Cardiac fibroblast (primary cell): ENCODE measurements around the gene ARCN1.
"Not testable (repeated sequence)": the region's sequence is repeated elsewhere in the genome, so short reads cannot be mapped to it uniquely, and the experiment has no call there.

Experiments
- DNase-seq, 2 donors: peaks; one replicate each; pipeline versions ENCODE4 v3.0.0 to v3.0.0-alpha.2; 2010; ENCODE audit warnings: low read depth in 2 of 2
- H3K4me3 ChIP-seq, 2 donors: replicated peaks in 1 of 2; 1 replicate in 1 of 2; 2 replicates in 1 of 2; pipeline ENCODE4 v1.5.1; 2011; ENCODE audit warnings: low read depth in 2 of 2, low read length in 2 of 2, mild to moderate bottlenecking in 2 of 2, moderate library complexity in 1 of 2
- TF ChIP-seq, protein P1 (sequence below): IDR thresholded peaks from one replicate; pipeline ENCODE4 v1.5.1; 2011; ENCODE audit warnings: low read depth, mild to moderate bottlenecking, low read length, inconsistent platforms

The ARCN1 gene

GRCh38 chr11:118570787-118571186 lies 1.4 kb upstream of the ARCN1 start:
- DNase-seq, result no peak
- TF ChIP-seq, protein P1, sequence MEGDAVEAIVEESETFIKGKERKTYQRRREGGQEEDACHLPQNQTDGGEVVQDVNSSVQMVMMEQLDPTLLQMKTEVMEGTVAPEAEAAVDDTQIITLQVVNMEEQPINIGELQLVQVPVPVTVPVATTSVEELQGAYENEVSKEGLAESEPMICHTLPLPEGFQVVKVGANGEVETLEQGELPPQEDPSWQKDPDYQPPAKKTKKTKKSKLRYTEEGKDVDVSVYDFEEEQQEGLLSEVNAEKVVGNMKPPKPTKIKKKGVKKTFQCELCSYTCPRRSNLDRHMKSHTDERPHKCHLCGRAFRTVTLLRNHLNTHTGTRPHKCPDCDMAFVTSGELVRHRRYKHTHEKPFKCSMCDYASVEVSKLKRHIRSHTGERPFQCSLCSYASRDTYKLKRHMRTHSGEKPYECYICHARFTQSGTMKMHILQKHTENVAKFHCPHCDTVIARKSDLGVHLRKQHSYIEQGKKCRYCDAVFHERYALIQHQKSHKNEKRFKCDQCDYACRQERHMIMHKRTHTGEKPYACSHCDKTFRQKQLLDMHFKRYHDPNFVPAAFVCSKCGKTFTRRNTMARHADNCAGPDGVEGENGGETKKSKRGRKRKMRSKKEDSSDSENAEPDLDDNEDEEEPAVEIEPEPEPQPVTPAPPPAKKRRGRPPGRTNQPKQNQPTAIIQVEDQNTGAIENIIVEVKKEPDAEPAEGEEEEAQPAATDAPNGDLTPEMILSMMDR, result no peak
- H3K4me3 ChIP-seq, result no peak overlapping the region

- DNase-seq, result peak in 1 of 2 donors; percentile 39
- peak overlapping the region; percentile 97 to 100 for H3K4me3 ChIP-seq
Measured at GRCh38 chr11:118571701-118572060, 528 bp upstream of the ARCN1 start.

GRCh38 chr11:118572981-118573550 lies 857 bp downstream of the ARCN1 start:
- peak overlapping the region; percentile 97 to 100 for H3K4me3 ChIP-seq
- TF ChIP-seq, protein P1, result no peak
- peak; percentile 36 to 64 for DNase-seq

DNA sequence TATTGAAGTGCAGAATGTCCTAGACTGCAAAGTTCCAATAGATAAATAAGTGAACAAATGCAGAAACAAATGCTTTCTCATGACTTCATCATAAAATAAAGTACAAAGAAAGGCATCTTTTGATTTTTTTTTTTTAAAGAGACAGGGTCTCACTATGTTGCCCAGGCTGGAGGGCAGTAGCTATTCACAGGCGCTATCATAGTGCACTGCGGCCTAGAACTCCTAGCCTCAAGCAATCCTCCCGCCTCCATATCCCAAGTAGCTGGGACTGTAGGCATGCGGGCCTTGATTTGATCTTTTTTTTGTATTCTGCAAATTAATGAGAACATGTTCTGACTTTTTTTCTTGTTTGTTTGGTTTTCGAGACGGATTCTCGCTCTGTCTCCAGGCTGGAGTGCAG lies 2.4 kb downstream of the ARCN1 start:
- H3K4me3 ChIP-seq, result peak overlapping the region in 1 of 2 donors; percentile 97
- TF ChIP-seq, protein P1, result no peak
- no peak for DNase-seq

- not testable (repeated sequence) for DNase-seq, H3K4me3 ChIP-seq
Measured at GRCh38 chr11:118577995-118578394, 5.8 kb downstream of the ARCN1 start.

- no peak for DNase-seq
- TF ChIP-seq, protein P1, result no peak
- H3K4me3 ChIP-seq, result no peak overlapping the region
Measured at GRCh38 chr11:118581057-118581456, 8.8 kb downstream of the ARCN1 start.

DNA sequence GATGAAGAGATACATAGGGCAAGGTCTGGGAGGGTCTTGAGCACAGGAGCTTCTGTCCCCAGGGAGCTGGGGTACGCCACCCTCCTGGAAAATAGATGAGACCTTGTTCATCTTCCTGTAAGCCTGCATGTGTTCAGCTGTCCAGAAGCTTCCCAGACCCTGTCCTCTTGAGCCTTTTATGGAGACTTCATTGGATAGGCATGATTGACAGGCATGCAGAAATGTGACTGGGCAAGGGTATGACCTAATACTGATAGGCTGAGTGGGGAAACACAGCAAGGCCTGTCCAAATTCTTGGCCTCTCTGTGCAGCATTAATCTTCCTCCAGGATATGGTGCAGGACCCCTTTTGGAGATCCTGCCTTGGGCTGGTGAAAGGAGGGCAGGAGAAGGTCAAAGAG lies 15.7 kb downstream of the ARCN1 start:
- no peak overlapping the region for H3K4me3 ChIP-seq
- TF ChIP-seq, protein P1, result no peak
- DNase-seq, result no peak

- no peak for DNase-seq
- TF ChIP-seq, protein P1, result no peak
- no peak overlapping the region for H3K4me3 ChIP-seq
Measured at GRCh38 chr11:118592616-118593367, 20.6 kb downstream of the ARCN1 start.
